SK-N-SH (cell line): ENCODE results near the gene FMN1. TPM values are rescaled to one million over a fixed set of nuclear protein-coding genes. Genes with fewer than 3 reads are reported as not detected.

ENCODE experiments used
- CTCF ChIA-PET: fragments of 300-600, 350-600 bp; formaldehyde crosslinking; extraction: SDS; loops from one replicate; lab custom pipeline; 2021; lab: Yijun Ruan, JAX
- POLR2A ChIA-PET: fragments of 350-600 bp; sonication (Branson Sonifier 250); formaldehyde crosslinking; extraction: SDS; loops from one replicate; lab custom pipeline; 2020; ENCODE audit warnings: antibody characterized with exemption, inconsistent platforms; lab: Yijun Ruan, JAX
- DNase-seq: peaks from one replicate; pipeline ENCODE4 v3.0.0; 2012
- H2AFZ ChIP-seq: fragments of 200-600 bp; sonication (generic); 2 replicates; pipeline ENCODE4 v1.8.1; 2016; ENCODE audit warnings: antibody characterized with exemption, mild to moderate bottlenecking, low read depth
- H3F3A ChIP-seq: fragments of 200-600 bp; sonication (generic); replicated peaks from 2 replicates; pipeline ENCODE3; 2016; ENCODE audit warnings: antibody characterized with exemption, mild to moderate bottlenecking; ENCODE audit not compliant: insufficient read depth
- H3K27ac ChIP-seq, 2 experiments: fragments of 200-500 bp in 1 of 2; fragments of 200-600 bp in 1 of 2; sonication (Bioruptor generic) in 1 of 2; sonication (generic), shearing (Covaris generic) in 1 of 2; 2 replicates each; pipeline versions ENCODE4 v1.5.1 to v1.6.1; 2014 to 2016; ENCODE audit warnings: low read depth in 2 of 2, inconsistent platforms in 1 of 2, low read length in 1 of 2, mild to moderate bottlenecking in 1 of 2, mixed read lengths in 1 of 2
- H3K27me3 ChIP-seq: fragments of 200-600 bp; sonication (generic), shearing (Covaris generic); 2 replicates; pipeline ENCODE4 v1.6.1; 2016; ENCODE audit warnings: mixed run types; ENCODE audit not compliant: insufficient read depth
- H3K36me3 ChIP-seq, 2 experiments: fragments of 200-500 bp in 1 of 2; fragments of 200-600 bp in 1 of 2; sonication (Bioruptor generic) in 1 of 2; sonication (generic) in 1 of 2; replicated peaks in 1 of 2; 2 replicates each; pipeline versions ENCODE3 to v1.5.1; 2014 to 2016; ENCODE audit warnings: low read length in 1 of 2, mild to moderate bottlenecking in 1 of 2; ENCODE audit not compliant: insufficient read depth in 2 of 2, control insufficient read depth in 1 of 2
- H3K4me1 ChIP-seq, 2 experiments: fragments of 200-500 bp in 1 of 2; fragments of 200-600 bp in 1 of 2; sonication (Bioruptor generic) in 1 of 2; sonication (generic), shearing (Covaris generic) in 1 of 2; 2 replicates each; pipeline versions ENCODE4 v1.5.1 to v1.6.1; 2014 to 2016; ENCODE audit warnings: low read depth in 1 of 2, low read length in 1 of 2, mixed run types in 1 of 2; ENCODE audit not compliant: insufficient read depth in 2 of 2, control insufficient read depth in 1 of 2
- H3K4me2 ChIP-seq: fragments of 200-600 bp; sonication (generic), shearing (Covaris generic); 2 replicates; pipeline ENCODE4 v1.6.1; 2017; ENCODE audit warnings: mixed run types
- H3K4me3 ChIP-seq, 2 experiments: fragments of 200-500 bp in 1 of 2; fragments of 200-600 bp in 1 of 2; sonication (Bioruptor generic) in 1 of 2; sonication (generic), shearing (Covaris generic) in 1 of 2; 2 replicates each; pipeline versions ENCODE4 v1.5.1 to v1.8.1; 2014 to 2016; ENCODE audit warnings: low read depth in 2 of 2, inconsistent platforms in 1 of 2, low read length in 1 of 2, mild to moderate bottlenecking in 1 of 2, mixed read lengths in 1 of 2, moderate library complexity in 1 of 2
- H3K79me2 ChIP-seq: fragments of 200-600 bp; sonication (generic); 2 replicates; pipeline ENCODE4 v1.8.1; 2017; ENCODE audit warnings: mild to moderate bottlenecking; ENCODE audit not compliant: insufficient read depth
- H3K9ac ChIP-seq: fragments of 200-600 bp; sonication (generic); 2 replicates; pipeline ENCODE4 v1.6.1; 2017; ENCODE audit warnings: mixed run types
- H3K9me2 ChIP-seq: fragments of 200-600 bp; sonication (generic); 2 replicates; pipeline ENCODE4 v1.6.1; 2017; ENCODE audit warnings: mixed run types
- H3K9me3 ChIP-seq: fragments of 200-600 bp; sonication (generic); 2 replicates; pipeline ENCODE4 v1.6.1; 2017; ENCODE audit warnings: mixed run types, mild to moderate bottlenecking, moderate library complexity
- H4K20me1 ChIP-seq: fragments of 200-600 bp; sonication (generic); 2 replicates; pipeline ENCODE4 v1.6.1; 2017; ENCODE audit warnings: mild to moderate bottlenecking, mixed run types; ENCODE audit not compliant: insufficient read depth
- CHD2 ChIP-seq: fragments of 150-350 bp; IDR thresholded peaks from 2 replicates; pipeline ENCODE4 v1.6.1; 2018; ENCODE audit warnings: low read length; ENCODE audit not compliant: partially characterized antibody
- ELF1 ChIP-seq: IDR thresholded peaks from 2 replicates; pipeline ENCODE4 v1.4.0; 2012
- EP300 ChIP-seq, 2 experiments: IDR thresholded peaks; 2 replicates each; pipeline versions ENCODE4 v1.4.0 to v1.6.1; 2012; ENCODE audit warnings: borderline replicate concordance in 1 of 2, low read depth in 1 of 2, low read length in 1 of 2
- FOXJ3 ChIP-seq: sonication (generic); formaldehyde crosslinking; IDR thresholded peaks from 2 replicates; pipeline ENCODE4 v1.5.1; 2020; ENCODE audit warnings: mild to moderate bottlenecking, missing genetic modification reagents
- FOXM1 ChIP-seq: IDR thresholded peaks from 2 replicates; pipeline ENCODE4 v1.4.0; 2012; ENCODE audit warnings: low read depth, mild to moderate bottlenecking
- GABPA ChIP-seq: IDR thresholded peaks from 2 replicates; pipeline ENCODE4 v1.4.0; 2012; ENCODE audit warnings: low read depth, mild to moderate bottlenecking
- GATA2 ChIP-seq: sonication (generic); formaldehyde crosslinking; IDR thresholded peaks from 2 replicates; pipeline ENCODE4 v1.5.0; 2020; ENCODE audit warnings: mild to moderate bottlenecking, missing genetic modification reagents
- JUND ChIP-seq: IDR thresholded peaks from 2 replicates; pipeline ENCODE4 v1.4.0; 2012
- MEF2A ChIP-seq: IDR thresholded peaks from 2 replicates; pipeline ENCODE4 v1.4.0; 2012; ENCODE audit warnings: low read depth, borderline replicate concordance
- MXI1 ChIP-seq: IDR thresholded peaks from 2 replicates; pipeline ENCODE4 v1.6.1; 2012; ENCODE audit warnings: mild to moderate bottlenecking, low read depth, low read length, improper control_type of control experiment
- NRF1 ChIP-seq: IDR thresholded peaks from 2 replicates; pipeline ENCODE4 v1.6.1; 2012; ENCODE audit warnings: low read depth, mild to moderate bottlenecking, low read length
- PBX3 ChIP-seq: IDR thresholded peaks from 2 replicates; pipeline ENCODE4; 2012
- POLR2AphosphoS5 ChIP-seq: IDR thresholded peaks from 2 replicates; pipeline ENCODE4 v1.6.1; 2012; ENCODE audit warnings: low read depth, low read length
- RCOR1 ChIP-seq: fragments of 150-350 bp; IDR thresholded peaks from 2 replicates; pipeline ENCODE4 v1.6.1; 2017; ENCODE audit warnings: antibody characterized with exemption, low read length
- REST ChIP-seq: IDR thresholded peaks from 2 replicates; pipeline ENCODE4 v1.6.1; 2012; ENCODE audit warnings: mild to moderate bottlenecking, low read depth, low read length, moderate library complexity
- RFX5 ChIP-seq: IDR thresholded peaks from 2 replicates; pipeline ENCODE4 v1.6.1; 2012; ENCODE audit warnings: mild to moderate bottlenecking, improper control_type of control experiment, low read length
- SMC3 ChIP-seq: IDR thresholded peaks from 2 replicates; pipeline ENCODE4 v1.6.1; 2012; ENCODE audit warnings: low read depth, low read length, improper control_type of control experiment
- TCF12 ChIP-seq: IDR thresholded peaks from 2 replicates; pipeline ENCODE4 v1.4.0; 2012
- YY1 ChIP-seq: IDR thresholded peaks from 2 replicates; pipeline ENCODE4 v1.4.0; 2012; ENCODE audit warnings: low read depth, mild to moderate bottlenecking
- WGBS: methylation state at CpG from one replicate; pipeline ENCODE4 v1.1.6; 2017; ENCODE audit warnings: low lambda C conversion rate; 5-methylcytosine and 5-hydroxymethylcytosine counted together
- polyA plus RNA-seq, 3 experiments: library from polyadenylated mRNA; depleted of rRNA; stranded (reverse); fragments of >200 nt; gene quantifications; 2 replicates each; pipeline ENCODE4 v1.2.3, GENCODE V29; 2012
- TF ChIP-seq, protein P1 (sequence below): IDR thresholded peaks from 2 replicates; pipeline ENCODE4 v1.4.0; 2012; ENCODE audit warnings: low read depth
- TF ChIP-seq, protein P2 (sequence below): fragments of 200-600 bp; sonication (generic); IDR thresholded peaks from 2 replicates; pipeline ENCODE4 v1.6.1; 2017; ENCODE audit warnings: antibody characterized with exemption, mild to moderate bottlenecking, moderate library complexity

The FMN1 gene
- polyA plus RNA-seq, 1 of the 3 experiments (the other 2 are of a cell fraction): 9.1 TPM

DNA sequence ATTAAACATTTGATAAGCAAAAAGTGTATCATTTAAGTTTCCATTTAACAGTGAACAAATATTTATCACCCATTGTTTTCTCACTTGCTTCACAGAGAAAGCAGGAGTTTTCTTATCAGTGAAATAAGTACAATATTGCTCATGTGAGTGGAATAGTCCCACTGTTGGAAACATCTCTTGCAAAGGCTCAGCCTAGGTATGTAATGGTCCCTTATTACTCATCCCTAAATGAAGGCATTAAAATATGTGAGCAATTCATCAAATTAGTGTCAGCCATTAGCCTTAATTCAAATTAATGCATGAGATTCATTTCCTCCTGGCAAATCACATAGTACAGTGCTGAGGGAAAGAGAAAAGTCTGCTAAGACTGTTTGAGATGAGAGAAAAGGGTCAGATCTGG is 9.6 kb upstream of the FMN1 start:
- DNase-seq: no peak
- no peaks in the 10 kb centered on the region for H3K36me3 ChIP-seq
- no peak overlapping the region for H3K4me2 ChIP-seq
- peak; percentile 20; the same call in 1 of the 2 replicates for TF ChIP-seq PBX3
- 0 out of 4 replicates have a peak, but pooled peaks of 1 of the 2 experiments have one; percentile 12 for TF ChIP-seq EP300 (IDR thresholded peaks at IDR 0.05; ENCODE audit: borderline replicate concordance in 1 of 2, low read depth in 1 of 2, low read length in 1 of 2)
- TF ChIP-seq RCOR1: no peak
- TF ChIP-seq NRF1: no peak
- TF ChIP-seq GATA2 (CRISPR knock-in tag): no peak
- peaks cover 0 to 6% of the 10 kb centered on the region in 2 experiments; a peak in 2 of 4 replicates for H3K4me1 ChIP-seq
- H3K27me3 ChIP-seq: no peaks in the 10 kb centered on the region
- H3K27ac ChIP-seq: no peak overlapping the region
- H3F3A ChIP-seq: peaks cover 8% of the 10 kb centered on the region
- H3K9me2 ChIP-seq: no peaks in the 10 kb centered on the region
- no peak overlapping the region for H3K9ac ChIP-seq
- POLR2A ChIA-PET: no interaction called here
- H3K4me3 ChIP-seq: no peak overlapping the region
- CTCF ChIA-PET: no interaction called here
- no peaks in the 10 kb centered on the region for H3K9me3 ChIP-seq
- no peaks in the 10 kb centered on the region for H3K79me2 ChIP-seq
- H2AFZ ChIP-seq: no peak overlapping the region
- H4K20me1 ChIP-seq: no peaks in the 10 kb centered on the region

DNA sequence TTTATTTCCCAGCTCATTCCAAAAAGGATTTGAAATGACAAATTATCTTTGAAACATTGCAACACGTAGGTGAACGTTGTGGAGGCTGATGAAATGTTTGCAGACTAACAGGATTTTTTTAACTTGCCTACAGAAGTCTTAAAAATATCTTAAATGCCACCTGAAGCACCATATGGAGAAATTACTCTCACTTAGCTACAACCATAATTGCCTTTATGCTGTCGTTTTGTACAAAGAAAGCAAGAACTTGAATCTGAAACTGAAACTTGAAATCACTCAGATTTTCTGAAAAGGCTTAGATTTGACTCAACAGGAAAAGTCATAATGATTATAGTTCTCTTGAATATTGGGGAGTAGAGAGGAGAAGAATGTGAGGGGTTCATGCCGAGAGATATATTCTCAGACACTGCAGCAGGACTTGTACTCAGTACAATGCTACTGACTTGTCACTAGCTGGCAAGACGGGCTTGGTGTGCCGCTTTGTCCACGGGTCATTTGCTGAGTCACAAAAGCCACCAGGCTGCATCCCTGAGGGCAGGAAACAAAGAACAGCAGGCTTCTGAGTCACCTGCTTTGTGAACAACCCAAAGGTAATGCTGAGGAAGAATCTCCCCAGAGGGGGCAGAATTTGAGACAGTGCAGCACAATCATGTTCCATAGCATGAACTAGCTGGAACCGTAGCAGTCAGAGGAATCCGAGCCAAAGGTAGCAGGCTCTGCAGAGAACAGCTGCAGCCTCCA is 7.1 kb upstream of the FMN1 start:
- no peaks in the 10 kb centered on the region for H3K9me2 ChIP-seq
- H3K9me3 ChIP-seq: no peaks in the 10 kb centered on the region
- H3F3A ChIP-seq: peaks cover 8% of the 10 kb centered on the region
- 27% methylated on average over 9 of the region's 9 CpGs for WGBS
- H3K4me3 ChIP-seq: peak overlapping the region; percentile 24 to 52
- H3K4me2 ChIP-seq: peak overlapping the region; percentile 75
- DNase-seq: peak; percentile 42
- H3K9ac ChIP-seq: peak overlapping the region; percentile 10; the same call in 1 of the 2 replicates
- H3K79me2 ChIP-seq: no peaks in the 10 kb centered on the region
- CTCF ChIA-PET: interaction anchor here (0.9 to 2.7 kb wide), 7 partner anchors 9 to 499 kb away, joined by 3 to 13 read pairs (median 3); no protein-coding TSS in a partner anchor
- peak overlapping the region; percentile 47 for H2AFZ ChIP-seq
- H3K4me1 ChIP-seq: peaks cover 0 to 6% of the 10 kb centered on the region in 2 experiments; a peak in 2 of 4 replicates
- peak overlapping the region; percentile 55 to 68; a peak in 3 of 4 replicates for H3K27ac ChIP-seq
- H3K27me3 ChIP-seq: no peaks in the 10 kb centered on the region
- no peaks in the 10 kb centered on the region for H4K20me1 ChIP-seq
- POLR2A ChIA-PET: interaction anchor here (1.0 kb wide), 2 partner anchors 10 kb away, joined by 3 to 4 read pairs; no protein-coding TSS in a partner anchor
- no peaks in the 10 kb centered on the region for H3K36me3 ChIP-seq
- TF ChIP-seq RFX5: no peak
- TF ChIP-seq GABPA: no peak
- no peak for TF ChIP-seq NRF1
- TF ChIP-seq SMC3: no peak
- TF ChIP-seq CHD2: no peak
- 0 out of 2 replicates have a peak, but pooled peaks have one; percentile 32 for TF ChIP-seq MXI1
- TF ChIP-seq FOXM1: no peak
- TF ChIP-seq MEF2A: no peak
- no peak for TF ChIP-seq FOXJ3 (CRISPR knock-in tag)
- TF ChIP-seq GATA2 (CRISPR knock-in tag): no peak
- peak; percentile 6; the same call in 1 of the 2 replicates for TF ChIP-seq RCOR1
- no peak for TF ChIP-seq ELF1
- no peak for TF ChIP-seq REST
- TF ChIP-seq, protein P1, sequence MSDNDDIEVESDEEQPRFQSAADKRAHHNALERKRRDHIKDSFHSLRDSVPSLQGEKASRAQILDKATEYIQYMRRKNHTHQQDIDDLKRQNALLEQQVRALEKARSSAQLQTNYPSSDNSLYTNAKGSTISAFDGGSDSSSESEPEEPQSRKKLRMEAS: no peak
- 0 out of 2 replicates have a peak, but pooled peaks have one; percentile 27 for TF ChIP-seq JUND
- TF ChIP-seq YY1: no peak
- TF ChIP-seq EP300 (IDR thresholded peaks at IDR 0.05; ENCODE audit: borderline replicate concordance in 1 of 2, low read depth in 1 of 2, low read length in 1 of 2): 0 out of 4 replicates have a peak, but pooled peaks of 1 of the 2 experiments have one; percentile 14
- peak; percentile 36; the same call in 1 of the 2 replicates for TF ChIP-seq TCF12
- TF ChIP-seq POLR2AphosphoS5: no peak
- TF ChIP-seq, protein P2, sequence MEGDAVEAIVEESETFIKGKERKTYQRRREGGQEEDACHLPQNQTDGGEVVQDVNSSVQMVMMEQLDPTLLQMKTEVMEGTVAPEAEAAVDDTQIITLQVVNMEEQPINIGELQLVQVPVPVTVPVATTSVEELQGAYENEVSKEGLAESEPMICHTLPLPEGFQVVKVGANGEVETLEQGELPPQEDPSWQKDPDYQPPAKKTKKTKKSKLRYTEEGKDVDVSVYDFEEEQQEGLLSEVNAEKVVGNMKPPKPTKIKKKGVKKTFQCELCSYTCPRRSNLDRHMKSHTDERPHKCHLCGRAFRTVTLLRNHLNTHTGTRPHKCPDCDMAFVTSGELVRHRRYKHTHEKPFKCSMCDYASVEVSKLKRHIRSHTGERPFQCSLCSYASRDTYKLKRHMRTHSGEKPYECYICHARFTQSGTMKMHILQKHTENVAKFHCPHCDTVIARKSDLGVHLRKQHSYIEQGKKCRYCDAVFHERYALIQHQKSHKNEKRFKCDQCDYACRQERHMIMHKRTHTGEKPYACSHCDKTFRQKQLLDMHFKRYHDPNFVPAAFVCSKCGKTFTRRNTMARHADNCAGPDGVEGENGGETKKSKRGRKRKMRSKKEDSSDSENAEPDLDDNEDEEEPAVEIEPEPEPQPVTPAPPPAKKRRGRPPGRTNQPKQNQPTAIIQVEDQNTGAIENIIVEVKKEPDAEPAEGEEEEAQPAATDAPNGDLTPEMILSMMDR: peak; percentile 48
